Endothelial cell of umbilical vein (primary cell): Measurements from ENCODE around the gene MB21D2. TPM values are rescaled to one million over a fixed set of nuclear protein-coding genes. Genes with fewer than 3 reads are reported as not detected.

Source experiments
- BruUV-seq: library from RNA; stranded (reverse); fragments of 400-500 nt; replicated peaks from 2 replicates; lab custom pipeline; 2021; lab: Mats Ljungman, UMichigan
- CTCF ChIA-PET: fragments of 300-600, 350-600 bp; sonication (Branson Sonifier 250); formaldehyde crosslinking; loops from one replicate; lab custom pipeline; 2021; ENCODE audit warnings: antibody characterized with exemption, inconsistent platforms; lab: Charles Lee
- POLR2A ChIA-PET: fragments of 300-600, 350-600 bp; sonication (Branson Sonifier 250); formaldehyde crosslinking; loops from one replicate; lab custom pipeline; 2021; ENCODE audit warnings: antibody characterized with exemption, inconsistent platforms; lab: Charles Lee
- DNase-seq: peaks from one replicate; pipeline ENCODE4 v3.0.0-alpha.2; 2011; ENCODE audit warnings: low read depth, low spot score
- FAIRE-seq: peaks from 2 replicates; lab custom pipeline; 2011; peaks lifted over from hg19 to GRCh38; lab: Jason Lieb, UNC
- H2AFZ ChIP-seq: 2 replicates; pipeline ENCODE4 v1.6.0; 2012; ENCODE audit warnings: low read depth, low read length, control low read depth, inconsistent platforms
- H3K27ac ChIP-seq: 2 replicates; pipeline ENCODE4 v1.5.1; 2011; ENCODE audit warnings: low read depth, mild to moderate bottlenecking, control low read depth, low read length, moderate library complexity; ENCODE audit not compliant: insufficient read depth
- H3K27me3 ChIP-seq, 2 experiments: 2 replicates each; pipeline versions ENCODE4 v1.6.0 to v1.6.1; 2011; ENCODE audit warnings: low read length in 2 of 2, mixed read lengths in 1 of 2; ENCODE audit not compliant: control insufficient read depth in 2 of 2, insufficient read depth in 2 of 2
- H3K36me3 ChIP-seq, 2 experiments: 2 replicates in 1 of 2; 3 replicates in 1 of 2; pipeline ENCODE4 v1.5.1; 2011; ENCODE audit warnings: low read length in 2 of 2, mild to moderate bottlenecking in 1 of 2, moderate library complexity in 1 of 2; ENCODE audit not compliant: control insufficient read depth in 2 of 2, insufficient read depth in 2 of 2; ENCODE audit errors: extremely low read depth in 1 of 2
- H3K4me1 ChIP-seq: 3 replicates; pipeline ENCODE4 v1.5.1; 2011; ENCODE audit warnings: mild to moderate bottlenecking, low read length; ENCODE audit not compliant: control insufficient read depth, insufficient read depth; ENCODE audit errors: extremely low read depth
- H3K4me2 ChIP-seq: 2 replicates; pipeline ENCODE4 v1.6.1; 2011; ENCODE audit warnings: low read length, control low read depth, mixed read lengths; ENCODE audit not compliant: insufficient read depth
- H3K4me3 ChIP-seq, 3 experiments: fragments of 200-600 bp in 1 of 3; sonication (generic), shearing (Covaris generic) in 1 of 3; replicated peaks in 1 of 3; 2 replicates each; pipeline ENCODE4 v1.5.1; 2011 to 2016; ENCODE audit warnings: control low read depth in 3 of 3, low read length in 3 of 3, mild to moderate bottlenecking in 2 of 3, inconsistent platforms in 1 of 3, low read depth in 1 of 3, moderate library complexity in 1 of 3; ENCODE audit not compliant: insufficient read depth in 1 of 3
- H3K79me2 ChIP-seq: 2 replicates; pipeline ENCODE4 v1.6.0; 2012; ENCODE audit warnings: low read length, inconsistent platforms; ENCODE audit not compliant: control insufficient read depth, insufficient read depth
- H3K9ac ChIP-seq: replicated peaks from 2 replicates; pipeline ENCODE3; 2011; ENCODE audit warnings: low read length, control low read depth; ENCODE audit not compliant: insufficient read depth; ENCODE audit errors: extremely low read depth
- H3K9me1 ChIP-seq: replicated peaks from 3 replicates; pipeline ENCODE4 v1.6.0; 2011; ENCODE audit warnings: mild to moderate bottlenecking, low read length; ENCODE audit not compliant: control insufficient read depth, insufficient read depth; ENCODE audit errors: extremely low read depth
- H3K9me3 ChIP-seq: replicated peaks from 2 replicates; pipeline ENCODE4 v1.5.1; 2012; ENCODE audit warnings: low read length, inconsistent platforms; ENCODE audit not compliant: control insufficient read depth, insufficient read depth
- H4K20me1 ChIP-seq: replicated peaks from 2 replicates; pipeline ENCODE3; 2011; ENCODE audit warnings: mild to moderate bottlenecking, low read length; ENCODE audit not compliant: control insufficient read depth, insufficient read depth; ENCODE audit errors: extremely low read depth
- EZH2 ChIP-seq: IDR thresholded peaks from 2 replicates; pipeline ENCODE4 v1.6.1; 2012; ENCODE audit warnings: borderline replicate concordance, low read depth, mild to moderate bottlenecking, moderate library complexity, low read length, inconsistent platforms; ENCODE audit not compliant: severe bottlenecking
- FOS ChIP-seq: IDR thresholded peaks from 2 replicates; pipeline ENCODE4 v1.6.1; 2011; ENCODE audit warnings: mild to moderate bottlenecking, low read length, moderate library complexity, borderline replicate concordance; ENCODE audit not compliant: insufficient read depth
- GATA2 ChIP-seq: IDR thresholded peaks from 2 replicates; pipeline ENCODE4 v1.7.0; 2011; ENCODE audit warnings: low read depth, mild to moderate bottlenecking, moderate library complexity, mixed read lengths, low read length; ENCODE audit not compliant: insufficient read length, insufficient read depth
- JUN ChIP-seq: IDR thresholded peaks from 2 replicates; pipeline ENCODE4 v1.6.1; 2011; ENCODE audit warnings: borderline replicate concordance, low read depth; ENCODE audit not compliant: insufficient read length, insufficient read depth
- MYC ChIP-seq: IDR thresholded peaks from one replicate; pipeline ENCODE4 v1.6.1; 2011; ENCODE audit warnings: mild to moderate bottlenecking, low read depth, low read length
- POLR2A ChIP-seq: IDR thresholded peaks from 2 replicates; pipeline ENCODE4 v1.6.1; 2012; ENCODE audit warnings: low read depth, mild to moderate bottlenecking, control low read depth, low read length
- POLR2AphosphoS5 ChIP-seq: IDR thresholded peaks from 2 replicates; pipeline ENCODE4 v1.6.1; 2012; ENCODE audit warnings: low read depth, mild to moderate bottlenecking, control low read depth, low read length, moderate library complexity; ENCODE audit not compliant: insufficient read depth
- dilution Hi-C: fragments of 300-500 bp; cut with MboI; formaldehyde crosslinking; loops from one replicate; pipeline ENCODE4 v1.15.0; 2019; ENCODE audit warnings: low sequenced_read_pairs; ENCODE audit not compliant: extremely low pct_ligation_motif_present
- intact Hi-C: fragments of 100-400 bp; cut with micrococcal nuclease; formaldehyde crosslinking; loops from one replicate; pipeline ENCODE4 v1.10.0; 2022
- polyA plus RNA-seq, 4 experiments: library from polyadenylated mRNA; depleted of rRNA in 3 of 4; stranded (reverse) in 3 of 4; unstranded in 1 of 4; fragments of >200 nt; gene quantifications; 2 replicates each; pipeline versions ENCODE4 v1.2.1 to v1.2.3, GENCODE V29; 2011 to 2012; ENCODE audit warnings: missing spikeins in 1 of 4
- total RNA-seq: library from RNA; stranded (reverse); gene quantifications from 2 replicates; pipeline ENCODE4 v1.2.3, GENCODE V29; 2021
- TF ChIP-seq, protein P1 (sequence below), 2 donors: IDR thresholded peaks; 1 replicate in 1 of 2; 2 replicates in 1 of 2; pipeline ENCODE4 v1.5.1; 2011; ENCODE audit warnings: low read length in 2 of 2, mild to moderate bottlenecking in 2 of 2, moderate library complexity in 2 of 2, control low read depth in 1 of 2, inconsistent platforms in 1 of 2, low read depth in 1 of 2; ENCODE audit not compliant: insufficient read depth in 1 of 2; ENCODE audit errors: extremely low read depth in 1 of 2
- TF ChIP-seq, protein P2 (sequence below): IDR thresholded peaks from 2 replicates; pipeline ENCODE4 v1.6.1; 2011; ENCODE audit not compliant: insufficient read depth, insufficient read length

Gene MB21D2
- total and polyA plus RNA-seq, 2 donors (not counting 3 experiments of a cell fraction or from before 2014, with no cell fraction given), result 6.7 to 7.4 TPM

DNA sequence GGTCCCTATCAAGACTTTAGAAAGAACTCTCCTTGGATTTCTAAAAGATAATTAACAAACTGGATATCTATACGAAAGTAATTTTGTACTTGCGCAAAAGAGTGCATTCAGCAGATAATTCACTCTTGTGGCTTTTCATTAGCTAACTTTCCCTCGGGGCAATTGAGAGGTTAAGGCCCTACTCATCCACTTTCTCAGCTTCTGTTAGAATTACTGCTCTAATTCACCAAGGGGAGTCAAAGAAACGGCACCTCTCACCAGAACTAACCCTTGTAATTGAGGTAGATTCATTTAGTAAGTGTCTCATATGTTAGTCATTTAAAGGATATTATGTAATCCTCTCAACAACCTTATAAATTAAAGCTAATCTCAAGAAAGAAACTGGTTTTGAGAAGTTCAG, 22.5 kb upstream of the MB21D2 start:
- no peaks in the 10 kb centered on the region for H3K4me1 ChIP-seq
- TF ChIP-seq JUN, result no peak
- no peak for TF ChIP-seq POLR2A
- no peak for TF ChIP-seq EZH2
- TF ChIP-seq MYC, result no peak
- TF ChIP-seq GATA2, result no peak
- no peak for TF ChIP-seq POLR2AphosphoS5
- H2AFZ ChIP-seq, result no peak overlapping the region
- intact Hi-C loops, result no loop called here
- peaks cover 2 to 5% of the 10 kb centered on the region in 2 experiments for H3K27me3 ChIP-seq
- no peak overlapping the region for H3K9ac ChIP-seq
- H3K4me2 ChIP-seq, result no peak overlapping the region
- no peaks in the 10 kb centered on the region for H4K20me1 ChIP-seq
- POLR2A ChIA-PET, result no interaction called here
- H3K79me2 ChIP-seq, result no peaks in the 10 kb centered on the region
- no peaks in the 10 kb centered on the region for H3K9me1 ChIP-seq
- BruUV-seq, result no TSS peak
- no peak overlapping the region for H3K4me3 ChIP-seq
- dilution Hi-C loops, result no loop called here
- DNase-seq, result no peak
- no peak for FAIRE-seq
- CTCF ChIA-PET, result no interaction called here
- no peaks in the 10 kb centered on the region for H3K9me3 ChIP-seq
- H3K36me3 ChIP-seq, result no peaks in the 10 kb centered on the region
- no peak overlapping the region for H3K27ac ChIP-seq

DNA sequence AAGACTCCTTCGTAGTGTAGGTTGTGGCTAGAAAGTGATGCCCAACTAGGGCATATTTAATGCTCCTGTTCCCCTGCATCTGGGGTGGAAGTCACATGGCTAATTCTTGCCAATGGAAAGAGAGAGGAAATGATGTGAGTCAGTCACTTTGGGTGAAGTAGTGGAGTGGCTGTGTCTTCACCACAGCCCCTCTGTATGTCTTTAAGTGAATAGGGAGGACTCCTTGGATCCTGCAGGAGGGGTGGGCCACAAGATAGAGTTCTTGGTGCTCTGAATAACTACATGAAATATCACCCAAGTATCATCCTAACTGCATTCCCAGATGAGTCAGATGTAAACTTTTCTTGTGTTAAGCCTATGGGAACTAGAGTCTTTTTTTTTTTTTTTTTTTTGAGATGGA, 17.8 kb upstream of the MB21D2 start:
- H3K36me3 ChIP-seq, result no peaks in the 10 kb centered on the region
- no peak overlapping the region for H2AFZ ChIP-seq
- H3K4me2 ChIP-seq, result no peak overlapping the region
- H4K20me1 ChIP-seq, result no peaks in the 10 kb centered on the region
- FAIRE-seq (no peak), DNase-seq (no peak)
- no peaks in the 10 kb centered on the region for H3K27me3 ChIP-seq
- H3K9ac ChIP-seq, result no peak overlapping the region
- H3K9me3 ChIP-seq, result no peaks in the 10 kb centered on the region
- ChIA-PET CTCF (no interaction called here), POLR2A (no interaction called here)
- no peaks in the 10 kb centered on the region for H3K79me2 ChIP-seq
- intact Hi-C loops, result no loop called here
- H3K27ac ChIP-seq, result no peak overlapping the region
- no TSS peak for BruUV-seq
- no peaks in the 10 kb centered on the region for H3K9me1 ChIP-seq
- no peak overlapping the region for H3K4me3 ChIP-seq
- dilution Hi-C loops, result no loop called here
- no peaks in the 10 kb centered on the region for H3K4me1 ChIP-seq
- no peak for TF ChIP-seq MYC
- no peak for TF ChIP-seq JUN
- TF ChIP-seq FOS, result no peak
- TF ChIP-seq, protein P1, sequence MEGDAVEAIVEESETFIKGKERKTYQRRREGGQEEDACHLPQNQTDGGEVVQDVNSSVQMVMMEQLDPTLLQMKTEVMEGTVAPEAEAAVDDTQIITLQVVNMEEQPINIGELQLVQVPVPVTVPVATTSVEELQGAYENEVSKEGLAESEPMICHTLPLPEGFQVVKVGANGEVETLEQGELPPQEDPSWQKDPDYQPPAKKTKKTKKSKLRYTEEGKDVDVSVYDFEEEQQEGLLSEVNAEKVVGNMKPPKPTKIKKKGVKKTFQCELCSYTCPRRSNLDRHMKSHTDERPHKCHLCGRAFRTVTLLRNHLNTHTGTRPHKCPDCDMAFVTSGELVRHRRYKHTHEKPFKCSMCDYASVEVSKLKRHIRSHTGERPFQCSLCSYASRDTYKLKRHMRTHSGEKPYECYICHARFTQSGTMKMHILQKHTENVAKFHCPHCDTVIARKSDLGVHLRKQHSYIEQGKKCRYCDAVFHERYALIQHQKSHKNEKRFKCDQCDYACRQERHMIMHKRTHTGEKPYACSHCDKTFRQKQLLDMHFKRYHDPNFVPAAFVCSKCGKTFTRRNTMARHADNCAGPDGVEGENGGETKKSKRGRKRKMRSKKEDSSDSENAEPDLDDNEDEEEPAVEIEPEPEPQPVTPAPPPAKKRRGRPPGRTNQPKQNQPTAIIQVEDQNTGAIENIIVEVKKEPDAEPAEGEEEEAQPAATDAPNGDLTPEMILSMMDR (IDR thresholded peaks at IDR 0.05; ENCODE audit: extremely low read depth in 1 of 2, insufficient read depth in 1 of 2, low read depth in 1 of 2, low read length in 2 of 2), result no peak
- no peak for TF ChIP-seq POLR2A
- TF ChIP-seq GATA2, result no peak
- TF ChIP-seq POLR2AphosphoS5, result no peak
- TF ChIP-seq, protein P2, sequence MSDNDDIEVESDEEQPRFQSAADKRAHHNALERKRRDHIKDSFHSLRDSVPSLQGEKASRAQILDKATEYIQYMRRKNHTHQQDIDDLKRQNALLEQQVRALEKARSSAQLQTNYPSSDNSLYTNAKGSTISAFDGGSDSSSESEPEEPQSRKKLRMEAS, result no peak
- no peak for TF ChIP-seq EZH2
